GM12878 (cell line): ENCODE results near the gene SMG6. TPM values are rescaled to one million over a fixed set of nuclear protein-coding genes. Genes with fewer than 3 reads are reported as not detected.
A peak's percentile ranks its signal among the peaks of the same experiment; 100 is the strongest.

Experiments
- ATAC-seq: fragments of 200-7000 bp; cut with Tn5 transposase; 3 replicates; pipeline ENCODE4 v1.9.1; 2020; ENCODE audit warnings: mild to moderate bottlenecking, moderate library complexity
- BruUV-seq: library from RNA; stranded (reverse); fragments of 400-500 nt; replicated peaks from 2 replicates; lab custom pipeline; 2021; lab: Mats Ljungman, UMichigan
- CTCF ChIA-PET: fragments of 300-600 bp; sonication (Branson Sonifier 250); formaldehyde crosslinking; extraction: SDS; loops from one replicate; lab custom pipeline; 2021; ENCODE audit warnings: inconsistent platforms; lab: Yijun Ruan, JAX
- POLR2A ChIA-PET: fragments of 350-600 bp; formaldehyde crosslinking; extraction: SDS; loops from one replicate; lab custom pipeline; 2021; ENCODE audit warnings: inconsistent platforms; lab: Charles Lee
- RAD21 ChIA-PET: fragments of 300-600 bp; sonication (Branson Sonifier 250); formaldehyde crosslinking; loops from one replicate; lab custom pipeline; 2023; ENCODE audit warnings: antibody characterized with exemption; ENCODE audit not compliant: unreplicated experiment; lab: Charles Lee
- SMC1A ChIA-PET: fragments of 300-600 bp; sonication (Branson Sonifier 250); formaldehyde crosslinking; loops from one replicate; lab custom pipeline; 2023; ENCODE audit not compliant: unreplicated experiment, uncharacterized antibody; lab: Charles Lee
- DNase-seq: peaks from one replicate; pipeline ENCODE4 v3.0.0-alpha.2; 2011; ENCODE audit warnings: low read depth, low spot score
- FAIRE-seq: peaks from 3 replicates; lab custom pipeline; 2011; peaks lifted over from hg19 to GRCh38; lab: Jason Lieb, UNC
- H2AFZ ChIP-seq: 2 replicates; pipeline ENCODE4 v1.6.0; 2011; ENCODE audit warnings: low read depth, low read length, control low read depth; ENCODE audit not compliant: control insufficient read depth
- H3K27ac ChIP-seq: 2 replicates; pipeline ENCODE4 v1.5.1; 2011; ENCODE audit warnings: control low read depth; ENCODE audit not compliant: control insufficient read depth, insufficient read depth
- H3K27me3 ChIP-seq, 2 experiments: replicated peaks in 1 of 2; 2 replicates each; pipeline versions ENCODE4 v1.6.0 to v1.6.1; 2011; ENCODE audit warnings: low read length in 1 of 2; ENCODE audit not compliant: control insufficient read depth in 2 of 2, insufficient read depth in 2 of 2
- H3K36me3 ChIP-seq, 2 experiments: 2 replicates each; pipeline ENCODE4 v1.5.1; 2011; ENCODE audit warnings: low read length in 1 of 2; ENCODE audit not compliant: control insufficient read depth in 2 of 2, insufficient read depth in 2 of 2
- H3K4me1 ChIP-seq: 2 replicates; pipeline ENCODE4 v1.6.1; 2011; ENCODE audit warnings: mild to moderate bottlenecking, low read length, moderate library complexity, mixed read lengths; ENCODE audit not compliant: control insufficient read depth, insufficient read depth
- H3K4me2 ChIP-seq: 2 replicates; pipeline ENCODE4 v1.6.0; 2011; ENCODE audit warnings: control low read depth; ENCODE audit not compliant: control insufficient read depth, insufficient read depth
- H3K4me3 ChIP-seq: fragments of 200-600 bp; sonication (generic); 2 replicates; pipeline ENCODE4 v1.5.1; 2016
- H3K79me2 ChIP-seq: 2 replicates; pipeline ENCODE4 v1.6.0; 2011; ENCODE audit warnings: low read length; ENCODE audit not compliant: control insufficient read depth, insufficient read depth
- H3K9ac ChIP-seq: 2 replicates; pipeline ENCODE4 v1.8.0; 2011; ENCODE audit warnings: low read length, control low read depth, mixed read lengths; ENCODE audit not compliant: control insufficient read depth, insufficient read depth
- H3K9me3 ChIP-seq: replicated peaks from 3 replicates; pipeline ENCODE4 v1.5.1; 2011; ENCODE audit warnings: mild to moderate bottlenecking, low read length; ENCODE audit not compliant: control insufficient read depth, insufficient read depth
- H4K20me1 ChIP-seq: 2 replicates; pipeline ENCODE4 v1.6.0; 2011; ENCODE audit not compliant: control insufficient read depth, insufficient read depth
- BACH1 ChIP-seq: fragments of 450-650 bp; IDR thresholded peaks from 2 replicates; pipeline ENCODE4 v1.6.1; 2017; ENCODE audit warnings: mild to moderate bottlenecking, borderline replicate concordance
- BHLHE40 ChIP-seq, 2 experiments: fragments of 450-650 bp in 1 of 2; IDR thresholded peaks; 2 replicates each; pipeline ENCODE4 v1.6.1; 2011 to 2017; ENCODE audit warnings: low read depth in 2 of 2, borderline replicate concordance in 1 of 2, improper control_type of control experiment in 1 of 2, low read length in 1 of 2, mild to moderate bottlenecking in 1 of 2
- IRF4 ChIP-seq: IDR thresholded peaks from 2 replicates; pipeline ENCODE4 v1.6.1; 2011; ENCODE audit warnings: low read depth, low read length
- KAT2A ChIP-seq: conservative IDR thresholded peaks from 2 replicates; pipeline ENCODE4 v1.6.1; 2011; ENCODE audit warnings: low read depth, low read length; ENCODE audit not compliant: control insufficient read depth
- KLF5 ChIP-seq: fragments of 450-650 bp; IDR thresholded peaks from 2 replicates; pipeline ENCODE4 v1.6.1; 2014; ENCODE audit warnings: mild to moderate bottlenecking; ENCODE audit not compliant: partially characterized antibody
- POU2F2 ChIP-seq: IDR thresholded peaks from 3 replicates; pipeline ENCODE4 v1.6.1; 2011; ENCODE audit warnings: low read depth, mild to moderate bottlenecking, low read length, borderline replicate concordance
- RAD51 ChIP-seq: fragments of 450-650 bp; IDR thresholded peaks from 2 replicates; pipeline ENCODE4 v1.6.1; 2016; ENCODE audit warnings: moderate library complexity, mild to moderate bottlenecking, inconsistent platforms
- RFX5 ChIP-seq: IDR thresholded peaks from 2 replicates; pipeline ENCODE4 v1.6.1; 2011; ENCODE audit warnings: low read depth, low read length, improper control_type of control experiment
- ZNF207 ChIP-seq: fragments of 450-650 bp; IDR thresholded peaks from 2 replicates; pipeline ENCODE4 v1.6.1; 2014; ENCODE audit warnings: antibody characterized with exemption, mild to moderate bottlenecking, borderline replicate concordance
- WGBS: methylation state at CpG from one replicate; pipeline ENCODE4 v1.1.6; 2016; ENCODE audit warnings: low lambda C conversion rate; ENCODE audit not compliant: insufficient replicate concordance, insufficient coverage; ENCODE audit errors: missing lambda C conversion rate; 5-methylcytosine and 5-hydroxymethylcytosine counted together
- in situ Hi-C: fragments of 300-500 bp; cut with MboI; formaldehyde crosslinking; loops from 9 replicates; pipeline ENCODE4 v1.14.3; 2018; ENCODE audit warnings: mixed read lengths
- intact Hi-C: fragments of 100-400 bp; cut with micrococcal nuclease; formaldehyde crosslinking; loops from one replicate; pipeline ENCODE4 v1.14.2; 2022; ENCODE audit not compliant: unreplicated experiment
- microRNA counts: library from miRNA; unstranded; fragments of <30 nt; microRNA quantifications from one replicate; lab custom pipeline; 2016
- microRNA-seq: library from miRNA; unstranded; fragments of <30 nt; microRNA quantifications from one replicate; pipeline ENCODE4, GENCODE V29; 2018
- polyA plus RNA-seq, 11 experiments: library from polyadenylated mRNA; depleted of rRNA in 4 of 11; unstranded in 6 of 11; stranded (reverse) in 5 of 11; fragments of >200 nt; fragmentation: Nextera tagmentation in 4 of 11; fragmentation: Illumina TruSeq in 1 of 11; extraction: Ambion mirVana in 4 of 11; extraction: Trizol in 1 of 11; gene quantifications; 1 replicate in 1 of 11; 2 replicates in 10 of 11; pipeline versions ENCODE4 v1.2.1 to v1.2.3, GENCODE V29; 2011 to 2016; ENCODE audit warnings: inconsistent platforms in 2 of 11, missing spikeins in 2 of 11, low read depth in 1 of 11
- small RNA-seq: library from RNA; depleted of rRNA; stranded (forward); fragments of <200 nt; gene quantifications from one replicate; pipeline ENCODE3, GENCODE V24; 2014
- total RNA-seq, 4 experiments: library from RNA; depleted of rRNA in 3 of 4; stranded (reverse); fragments of >200 nt in 3 of 4; fragmentation: Illumina TruSeq in 1 of 4; extraction: Trizol in 1 of 4; gene quantifications; 2 replicates each; pipeline versions ENCODE4 v1.2.1 to v1.2.3, GENCODE V29; 2013 to 2021

Gene SMG6
- total and polyA plus RNA-seq, 10 of the 15 experiments (the other 5 are each of a cell fraction or from before 2014, with no cell fraction given): 0.58 to 28.7 (median 15.7) TPM

DNA sequence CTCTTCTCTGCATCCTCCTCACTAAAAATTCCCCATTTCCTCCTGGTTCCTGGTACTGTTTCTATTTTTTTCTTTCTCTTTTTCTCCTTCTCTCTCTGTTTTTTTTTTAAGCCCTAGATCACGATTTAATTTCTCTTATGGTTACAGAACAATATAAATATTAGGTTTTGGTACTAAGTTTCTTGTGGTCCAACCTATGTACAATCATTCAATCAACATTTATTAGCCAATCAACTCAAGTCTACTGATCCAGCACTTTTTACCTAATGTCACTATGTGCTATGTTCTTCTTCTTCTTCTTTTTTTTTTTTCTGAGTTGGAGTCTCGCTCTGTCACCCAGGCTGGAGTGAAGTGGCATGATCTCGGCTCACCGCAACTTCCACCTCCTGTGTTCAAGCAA is 291.1 kb downstream of the SMG6 start (continued):
- TF ChIP-seq RFX5 (no peak), IRF4 (no peak), KAT2A (no peak), POU2F2 (no peak), ZNF207 (no peak)

GRCh38 chr17:2011411-2012371 is 291.9 kb downstream of the SMG6 start:
- FAIRE-seq (no peak), ATAC-seq (no peak), DNase-seq (no peak)
- H3K4me3 ChIP-seq: no peak overlapping the region
- no TSS peak for BruUV-seq
- H3K9me3 ChIP-seq: no peaks in the 10 kb centered on the region; the same call in 2 of the 3 replicates
- no peak overlapping the region for H3K4me2 ChIP-seq
- ChIA-PET SMC1A (interaction anchor here (1.0 kb wide), 1 partner anchor 9 kb away, joined by 3 read pairs; no protein-coding TSS in a partner anchor), CTCF (no interaction called here), POLR2A (interaction anchor here (0.5 kb wide), 1 partner anchor 134 kb away, joined by 3 read pairs; no protein-coding TSS in a partner anchor), RAD21 (no interaction called here)
- no peaks in the 10 kb centered on the region; a peak in 1 of 4 replicates for H3K27me3 ChIP-seq
- H3K36me3 ChIP-seq: no peaks in the 10 kb centered on the region
- H4K20me1 ChIP-seq: no peaks in the 10 kb centered on the region
- no peaks in the 10 kb centered on the region for H3K79me2 ChIP-seq
- WGBS: 30% methylated on average over 24 of the region's 24 CpGs
- H3K4me1 ChIP-seq: no peaks in the 10 kb centered on the region
- intact Hi-C loops (no loop called here), in situ Hi-C loops (loop anchor here (25.0 kb wide), 1 partner anchor 99 kb away; no protein-coding TSS in a partner anchor)
- TF ChIP-seq BHLHE40 (IDR thresholded peaks at IDR 0.05; ENCODE audit: borderline replicate concordance in 1 of 2, low read depth in 2 of 2, low read length in 1 of 2): peak in 1 of 2 experiments; percentile 21; a peak in 1 of 4 replicates
- TF ChIP-seq KLF5: no peak
- peak; percentile 38; the same call in 1 of the 2 replicates for TF ChIP-seq RAD51
- no peak for TF ChIP-seq BACH1
- no peak overlapping the region for H3K27ac ChIP-seq
- H2AFZ ChIP-seq: no peak overlapping the region
- no peak overlapping the region for H3K9ac ChIP-seq

MicroRNAs encoded within 50 kb of the gene (microRNA counts, 767-probe panel; counts per million panel counts)
- microRNA hsa-miR-132-3p (lab: Ali Mortazavi, UCI) (3,152 counts per million, percentile 89 among the panel's probes with 10 or more counts), microRNA hsa-miR-212-3p (lab: Ali Mortazavi, UCI) (1,705 counts per million, percentile 66 among the panel's probes with 10 or more counts)

Small RNA genes within 50 kb of the gene (microRNA-seq; reads per million reads assigned to microRNA genes)
- 891 reads per million, percentile 89 among the genes with 10 or more reads in this experiment for gene MIR132
- gene MIR212: 71.0 reads per million, percentile 71 among the genes with 10 or more reads in this experiment

Small RNA genes within 50 kb of the gene (small RNA-seq; reads per million reads assigned to genes)
- gene AC090617.6: not detected
- not detected for gene AC090617.7
- gene AC090617.8: not detected
- gene AC090617.9: not detected
- 22.5 reads per million, percentile 97 among the genes with 10 or more reads in this experiment for gene MIR132
- 34.8 reads per million, percentile 98 among the genes with 10 or more reads in this experiment for gene MIR212
- not detected for gene OVCA2
- not detected for gene RN7SL624P
- gene SNORD91A: 934 reads per million, percentile 100 among the genes with 10 or more reads in this experiment
- 119 reads per million, percentile 99 among the genes with 10 or more reads in this experiment for gene SNORD91B

Other genes with a start within 250 kb of the SMG6 start
- 30.8 and 40.8 TPM in 2 replicates for gene HIC1, start 248.7 kb downstream of the SMG6 start, total RNA-seq (2014; rRNA removed)
- 4.6 and 4.9 TPM in 2 replicates for gene HIC1, start 248.7 kb downstream of the SMG6 start, total RNA-seq (2014; rRNA removed; fragmentation: Illumina TruSeq; extraction: Trizol)
- 55.4 and 61.1 TPM in 2 replicates for gene HIC1, start 248.7 kb downstream of the SMG6 start, total RNA-seq (2021)
- 4.2 and 10.5 TPM in 2 replicates for gene HIC1, start 248.7 kb downstream of the SMG6 start, polyA plus RNA-seq (2011; rRNA removed)
- 0.81 and 1.8 TPM in 2 replicates for gene HIC1, start 248.7 kb downstream of the SMG6 start, polyA plus RNA-seq (2014; fragmentation: Illumina TruSeq; extraction: Trizol)
- gene HIC1, start 248.7 kb downstream of the SMG6 start, polyA plus RNA-seq (2014; fragmentation: Nextera tagmentation; extraction: Ambion mirVana): under 1 TPM; 0.11 to 0.57 TPM
- 26.5 and 40.9 TPM in 2 replicates for gene HIC1, start 248.7 kb downstream of the SMG6 start, polyA plus RNA-seq (2014; rRNA removed)
- gene HIC1, start 248.7 kb downstream of the SMG6 start, polyA plus RNA-seq (2016; fragmentation: Nextera tagmentation; extraction: Ambion mirVana): 1 to 10 TPM; 2.0 to 4.9 TPM
- gene SRR, start 165 bp upstream of the SMG6 start, total RNA-seq (2014; rRNA removed): 16.1 and 23.7 TPM in 2 replicates
- 12.4 and 13.5 TPM in 2 replicates for gene SRR, start 165 bp upstream of the SMG6 start, total RNA-seq (2014; rRNA removed; fragmentation: Illumina TruSeq; extraction: Trizol)
- gene SRR, start 165 bp upstream of the SMG6 start, total RNA-seq (2021): 19.3 and 20.7 TPM in 2 replicates
- 11.7 TPM in 2 replicates for gene SRR, start 165 bp upstream of the SMG6 start, polyA plus RNA-seq (2011; rRNA removed)
- gene SRR, start 165 bp upstream of the SMG6 start, polyA plus RNA-seq (2014; fragmentation: Illumina TruSeq; extraction: Trizol): 14.9 and 18.5 TPM in 2 replicates
- gene SRR, start 165 bp upstream of the SMG6 start, polyA plus RNA-seq (2014; fragmentation: Nextera tagmentation; extraction: Ambion mirVana): 10 to 100 TPM; 21.1 to 33.9 TPM
- 15.2 and 17.5 TPM in 2 replicates for gene SRR, start 165 bp upstream of the SMG6 start, polyA plus RNA-seq (2014; rRNA removed)
- gene SRR, start 165 bp upstream of the SMG6 start, polyA plus RNA-seq (2016; fragmentation: Nextera tagmentation; extraction: Ambion mirVana): 10 to 100 TPM; 25.8 to 30.5 TPM
- gene TSR1, start 32.7 kb upstream of the SMG6 start, total RNA-seq (2014; rRNA removed): 54.1 and 56.1 TPM in 2 replicates
- 40.3 and 43.8 TPM in 2 replicates for gene TSR1, start 32.7 kb upstream of the SMG6 start, total RNA-seq (2014; rRNA removed; fragmentation: Illumina TruSeq; extraction: Trizol)
- gene TSR1, start 32.7 kb upstream of the SMG6 start, total RNA-seq (2021): 45.5 and 50.0 TPM in 2 replicates
- gene TSR1, start 32.7 kb upstream of the SMG6 start, polyA plus RNA-seq (2011; rRNA removed): 9.6 and 17.0 TPM in 2 replicates
- 51.0 and 56.5 TPM in 2 replicates for gene TSR1, start 32.7 kb upstream of the SMG6 start, polyA plus RNA-seq (2014; fragmentation: Illumina TruSeq; extraction: Trizol)
- 10 to 100 TPM; 14.7 to 21.9 TPM for gene TSR1, start 32.7 kb upstream of the SMG6 start, polyA plus RNA-seq (2014; fragmentation: Nextera tagmentation; extraction: Ambion mirVana)
- gene TSR1, start 32.7 kb upstream of the SMG6 start, polyA plus RNA-seq (2014; rRNA removed): 35.5 and 41.6 TPM in 2 replicates
- 100 to 1,000 TPM in 1 of 2 experiments, 10 to 100 TPM in 1; 98.5 to 100 TPM for gene TSR1, start 32.7 kb upstream of the SMG6 start, polyA plus RNA-seq (2016; fragmentation: Nextera tagmentation; extraction: Ambion mirVana)
- 19.8 and 25.3 TPM in 2 replicates for gene SGSM2, start 33.7 kb upstream of the SMG6 start, total RNA-seq (2014; rRNA removed)
- gene SGSM2, start 33.7 kb upstream of the SMG6 start, total RNA-seq (2014; rRNA removed; fragmentation: Illumina TruSeq; extraction: Trizol): 13.5 and 14.9 TPM in 2 replicates
- gene SGSM2, start 33.7 kb upstream of the SMG6 start, total RNA-seq (2021): 32.0 and 37.3 TPM in 2 replicates
- gene SGSM2, start 33.7 kb upstream of the SMG6 start, polyA plus RNA-seq (2011; rRNA removed): 18.1 and 27.9 TPM in 2 replicates
- 8.8 and 20.8 TPM in 2 replicates for gene SGSM2, start 33.7 kb upstream of the SMG6 start, polyA plus RNA-seq (2014; fragmentation: Illumina TruSeq; extraction: Trizol)
- 1 to 10 TPM in 1 of 2 experiments, under 1 TPM in 1; 0.50 to 1.6 TPM for gene SGSM2, start 33.7 kb upstream of the SMG6 start, polyA plus RNA-seq (2014; fragmentation: Nextera tagmentation; extraction: Ambion mirVana)
- 50.9 and 59.0 TPM in 2 replicates for gene SGSM2, start 33.7 kb upstream of the SMG6 start, polyA plus RNA-seq (2014; rRNA removed)
- 10 to 100 TPM in 1 of 2 experiments, 1 to 10 TPM in 1; 7.2 to 16.1 TPM for gene SGSM2, start 33.7 kb upstream of the SMG6 start, polyA plus RNA-seq (2016; fragmentation: Nextera tagmentation; extraction: Ambion mirVana)
- 5.7 and 8.2 TPM in 2 replicates for gene MNT, start 97.3 kb upstream of the SMG6 start, total RNA-seq (2014; rRNA removed)
- 3.4 and 3.5 TPM in 2 replicates for gene MNT, start 97.3 kb upstream of the SMG6 start, total RNA-seq (2014; rRNA removed; fragmentation: Illumina TruSeq; extraction: Trizol)
- gene MNT, start 97.3 kb upstream of the SMG6 start, total RNA-seq (2021): 13.7 and 15.9 TPM in 2 replicates
- 1.6 and 2.4 TPM in 2 replicates for gene MNT, start 97.3 kb upstream of the SMG6 start, polyA plus RNA-seq (2011; rRNA removed)
- gene MNT, start 97.3 kb upstream of the SMG6 start, polyA plus RNA-seq (2014; fragmentation: Illumina TruSeq; extraction: Trizol): 3.7 and 5.1 TPM in 2 replicates
- under 1 TPM; 0.31 to 0.35 TPM for gene MNT, start 97.3 kb upstream of the SMG6 start, polyA plus RNA-seq (2014; fragmentation: Nextera tagmentation; extraction: Ambion mirVana)
- 11.3 and 12.6 TPM in 2 replicates for gene MNT, start 97.3 kb upstream of the SMG6 start, polyA plus RNA-seq (2014; rRNA removed)
- gene MNT, start 97.3 kb upstream of the SMG6 start, polyA plus RNA-seq (2016; fragmentation: Nextera tagmentation; extraction: Ambion mirVana): 1 to 10 TPM; 3.8 TPM
- gene METTL16, start 208.1 kb upstream of the SMG6 start, total RNA-seq (2014; rRNA removed): 22.0 and 23.5 TPM in 2 replicates
- 20.9 and 21.9 TPM in 2 replicates for gene METTL16, start 208.1 kb upstream of the SMG6 start, total RNA-seq (2014; rRNA removed; fragmentation: Illumina TruSeq; extraction: Trizol)
- 31.3 and 34.3 TPM in 2 replicates for gene METTL16, start 208.1 kb upstream of the SMG6 start, total RNA-seq (2021)
- gene METTL16, start 208.1 kb upstream of the SMG6 start, polyA plus RNA-seq (2011; rRNA removed): 21.1 and 22.0 TPM in 2 replicates
- gene METTL16, start 208.1 kb upstream of the SMG6 start, polyA plus RNA-seq (2014; fragmentation: Illumina TruSeq; extraction: Trizol): 24.5 and 24.6 TPM in 2 replicates
- gene METTL16, start 208.1 kb upstream of the SMG6 start, polyA plus RNA-seq (2014; fragmentation: Nextera tagmentation; extraction: Ambion mirVana): 10 to 100 TPM; 15.6 to 22.9 TPM
- gene METTL16, start 208.1 kb upstream of the SMG6 start, polyA plus RNA-seq (2014; rRNA removed): 22.3 and 25.8 TPM in 2 replicates
- 10 to 100 TPM; 28.6 to 31.7 TPM for gene METTL16, start 208.1 kb upstream of the SMG6 start, polyA plus RNA-seq (2016; fragmentation: Nextera tagmentation; extraction: Ambion mirVana)